IMR-90 (cell line): ENCODE data around the gene BUB1B. TPM values are rescaled to one million over a fixed set of nuclear protein-coding genes. Genes with fewer than 3 reads are reported as not detected.
"Not testable (repeated sequence)": the region's sequence is repeated elsewhere in the genome, so short reads cannot be mapped to it uniquely, and the experiment has no call there.

Experiments
- ATAC-seq: fragments of 200-7000 bp; cut with Tn5 transposase; 2 replicates; pipeline ENCODE4 v1.9.1; 2020; ENCODE audit warnings: low read depth, mild to moderate bottlenecking, moderate library complexity
- BruUV-seq: library from RNA; stranded (reverse); fragments of 400-500 nt; replicated peaks from 2 replicates; lab custom pipeline; 2021; lab: Mats Ljungman, UMichigan
- CTCF ChIA-PET: fragments of 300-600 bp; formaldehyde crosslinking; extraction: SDS; loops from one replicate; lab custom pipeline; 2021; ENCODE audit warnings: antibody characterized with exemption; lab: Yijun Ruan, JAX
- POLR2A ChIA-PET: fragments of 300-600 bp; sonication (Branson Sonifier 250); formaldehyde crosslinking; loops from one replicate; lab custom pipeline; 2022; ENCODE audit warnings: antibody characterized with exemption; ENCODE audit not compliant: unreplicated experiment; lab: Charles Lee
- DNase-seq: peaks from one replicate; pipeline ENCODE4 v3.0.0; 2013
- H2AFZ ChIP-seq: replicated peaks from 2 replicates; pipeline ENCODE3; 2013; ENCODE audit warnings: low read length, mild to moderate bottlenecking; ENCODE audit not compliant: poor library complexity
- H2AK5ac ChIP-seq: 2 replicates; pipeline ENCODE4 v1.6.1; 2013; ENCODE audit warnings: low read depth, low read length, inconsistent platforms
- H2AK9ac ChIP-seq: replicated peaks from 2 replicates; pipeline ENCODE3; 2013; ENCODE audit warnings: mild to moderate bottlenecking, low read depth, low read length, moderate library complexity; ENCODE audit not compliant: poor library complexity
- H2BK120ac ChIP-seq: 2 replicates; pipeline ENCODE4 v1.6.1; 2013; ENCODE audit warnings: low read depth, low read length, inconsistent platforms
- H2BK15ac ChIP-seq: 3 replicates; pipeline ENCODE4 v1.6.1; 2013; ENCODE audit warnings: low read depth, low read length, inconsistent platforms
- H2BK20ac ChIP-seq: 2 replicates; pipeline ENCODE4 v1.6.1; 2013; ENCODE audit warnings: low read depth, mild to moderate bottlenecking, inconsistent platforms, low read length, moderate library complexity
- H2BK5ac ChIP-seq: 2 replicates; pipeline ENCODE4 v1.6.1; 2013; ENCODE audit warnings: mild to moderate bottlenecking, low read depth, low read length, inconsistent platforms; ENCODE audit not compliant: poor library complexity, severe bottlenecking
- H3K14ac ChIP-seq: replicated peaks from 2 replicates; pipeline ENCODE4 v1.6.1; 2013; ENCODE audit warnings: low read depth, low read length, inconsistent platforms
- H3K18ac ChIP-seq: 2 replicates; pipeline ENCODE4 v1.6.1; 2013; ENCODE audit warnings: low read depth, low read length, control low read depth
- H3K23ac ChIP-seq: 2 replicates; pipeline ENCODE4 v1.6.1; 2013; ENCODE audit warnings: low read depth, low read length, inconsistent platforms
- H3K27ac ChIP-seq: 2 replicates; pipeline ENCODE4 v1.5.1; 2013; ENCODE audit warnings: mild to moderate bottlenecking, control low read depth, low read length; ENCODE audit not compliant: insufficient read depth
- H3K27me3 ChIP-seq: 2 replicates; pipeline ENCODE4 v1.6.1; 2013; ENCODE audit warnings: low read length; ENCODE audit not compliant: control insufficient read depth, insufficient read depth
- H3K36me3 ChIP-seq: 2 replicates; pipeline ENCODE4 v1.6.1; 2013; ENCODE audit warnings: low read length, mixed read lengths; ENCODE audit not compliant: control insufficient read depth, insufficient read depth
- H3K4ac ChIP-seq: 2 replicates; pipeline ENCODE4 v1.6.1; 2013; ENCODE audit warnings: low read depth, low read length, inconsistent platforms
- H3K4me1 ChIP-seq: 2 replicates; pipeline ENCODE4 v1.6.1; 2013; ENCODE audit warnings: low read length, mixed read lengths; ENCODE audit not compliant: control insufficient read depth, insufficient read depth
- H3K4me2 ChIP-seq: 2 replicates; pipeline ENCODE4 v1.6.1; 2013; ENCODE audit warnings: low read depth, mild to moderate bottlenecking, control low read depth, low read length, moderate library complexity
- H3K4me3 ChIP-seq: 2 replicates; pipeline ENCODE4 v1.5.1; 2013; ENCODE audit warnings: low read depth, mild to moderate bottlenecking, control low read depth, low read length, moderate library complexity; ENCODE audit not compliant: insufficient read depth
- H3K56ac ChIP-seq: 2 replicates; pipeline ENCODE4 v1.6.1; 2013; ENCODE audit warnings: low read length, inconsistent platforms; ENCODE audit not compliant: insufficient read depth; ENCODE audit errors: extremely low read depth
- H3K79me1 ChIP-seq, 2 experiments: 2 replicates each; pipeline ENCODE4 v1.6.1; 2013; ENCODE audit warnings: low read length in 2 of 2, inconsistent platforms in 1 of 2, low read depth in 1 of 2
- H3K9ac ChIP-seq: 2 replicates; pipeline ENCODE4 v1.6.1; 2013; ENCODE audit warnings: low read depth, low read length, control low read depth
- H3K9me1 ChIP-seq: 2 replicates; pipeline ENCODE4 v1.6.1; 2013; ENCODE audit warnings: low read length, inconsistent platforms; ENCODE audit not compliant: insufficient read depth
- H3K9me3 ChIP-seq: 2 replicates; pipeline ENCODE4 v1.6.1; 2013; ENCODE audit warnings: low read length; ENCODE audit not compliant: control insufficient read depth, insufficient read depth
- H4K20me1 ChIP-seq: 2 replicates; pipeline ENCODE4 v1.6.1; 2013; ENCODE audit warnings: low read length, inconsistent platforms; ENCODE audit not compliant: insufficient read depth
- H4K5ac ChIP-seq: 2 replicates; pipeline ENCODE4 v1.6.1; 2013; ENCODE audit warnings: mild to moderate bottlenecking, low read depth, low read length, control low read depth
- H4K8ac ChIP-seq, 2 experiments: 2 replicates each; pipeline ENCODE4 v1.6.1; 2013; ENCODE audit warnings: low read depth in 2 of 2, low read length in 2 of 2, control low read depth in 1 of 2, inconsistent platforms in 1 of 2
- H4K91ac ChIP-seq: 2 replicates; pipeline ENCODE4 v1.6.1; 2013; ENCODE audit warnings: low read depth, low read length, inconsistent platforms; ENCODE audit not compliant: insufficient read depth
- WGBS, 2 experiments: methylation state at CpG; one replicate each; pipeline versions ENCODE4 v1.1.5 to v1.1.7; 2013; ENCODE audit warnings: missing lambda C conversion rate in 2 of 2; ENCODE audit not compliant: insufficient read length in 1 of 2; ENCODE audit errors: extremely low coverage in 2 of 2; 5-methylcytosine and 5-hydroxymethylcytosine counted together
- dilution Hi-C: fragments of 300-500 bp; cut with HindIII; formaldehyde crosslinking; loops from one replicate; pipeline ENCODE4 v1.14.3; 2018; ENCODE audit warnings: low sequenced_read_pairs; ENCODE audit not compliant: unreplicated experiment
- in situ Hi-C: fragments of 300-500 bp; cut with MboI; formaldehyde crosslinking; loops from 3 replicates; pipeline ENCODE4 v1.14.3; 2019; ENCODE audit warnings: low sequenced_read_pairs, inconsistent platforms, mixed read lengths
- intact Hi-C: fragments of 100-400 bp; cut with micrococcal nuclease; formaldehyde crosslinking; loops from 2 replicates; pipeline ENCODE4 v1.10.0; 2022
- polyA plus RNA-seq, 3 experiments: library from polyadenylated mRNA; depleted of rRNA; stranded (reverse); fragments of >200 nt; gene quantifications; 2 replicates each; pipeline ENCODE4 v1.2.3, GENCODE V29; 2012; ENCODE audit warnings: low replicate concordance in 1 of 3
- total RNA-seq: library from RNA; depleted of rRNA; stranded (reverse); fragments of >200 nt; gene quantifications from 2 replicates; pipeline ENCODE4 v1.2.3, GENCODE V29; 2012

BUB1B gene
- total and polyA plus RNA-seq, 2 of the 4 experiments (the other 2 are of a cell fraction) = 15.6 to 24.7 TPM

- DNase-seq, H2AFZ ChIP-seq, dilution Hi-C loops, BruUV-seq, H3K36me3 ChIP-seq, H4K20me1 ChIP-seq, H3K9me3 ChIP-seq, H2BK5ac ChIP-seq, H2BK20ac ChIP-seq, H2AK5ac ChIP-seq, H3K4me3 ChIP-seq, H2AK9ac ChIP-seq, ATAC-seq, POLR2A ChIA-PET, H3K4me2 ChIP-seq, H2BK120ac ChIP-seq, H4K91ac ChIP-seq, intact Hi-C loops, H3K4me1 ChIP-seq, H4K5ac ChIP-seq, H3K27ac ChIP-seq, H2BK15ac ChIP-seq, H4K8ac ChIP-seq, H3K14ac ChIP-seq, H3K18ac ChIP-seq, in situ Hi-C loops, H3K79me1 ChIP-seq, H3K9me1 ChIP-seq, H3K56ac ChIP-seq, H3K23ac ChIP-seq, H3K4ac ChIP-seq, CTCF ChIA-PET, H3K9ac ChIP-seq: not testable (repeated sequence)
- H3K27me3 ChIP-seq = peaks cover 17% of the 10 kb centered on the region
- WGBS, 2 experiments = no CpG with 5 or more reads among the region's 3 CpGs
Measured at GRCh38 chr15:40124333-40124732, 36.5 kb upstream of the BUB1B start.

DNA sequence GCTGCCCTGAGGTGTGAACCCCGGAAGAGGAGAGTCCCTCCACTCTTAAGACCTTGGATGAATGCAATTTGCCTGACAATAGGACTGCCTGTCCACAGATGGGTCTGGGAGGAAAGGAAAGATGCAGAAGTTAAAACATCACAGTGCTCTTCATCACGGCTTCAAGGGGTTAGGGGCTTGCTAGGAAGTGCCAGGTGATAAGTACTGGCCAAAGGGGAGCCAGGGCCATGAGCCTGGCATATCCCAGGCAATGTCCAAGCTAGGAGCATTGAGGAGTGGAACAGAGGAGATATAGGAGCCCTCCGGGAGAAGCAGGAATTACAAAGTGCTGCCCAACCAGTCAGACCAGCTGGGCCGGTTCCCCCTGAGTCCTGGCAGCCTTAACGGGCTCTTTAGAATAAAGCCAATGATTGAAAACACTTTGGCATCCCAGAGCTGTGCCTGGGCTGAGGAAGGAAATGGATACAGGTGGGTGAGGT, 36.0 kb upstream of the BUB1B start:
- H4K91ac ChIP-seq, dilution Hi-C loops, in situ Hi-C loops, H3K18ac ChIP-seq, H3K4me2 ChIP-seq, H2AFZ ChIP-seq, H3K9me3 ChIP-seq, H2AK9ac ChIP-seq, H3K79me1 ChIP-seq, H3K27ac ChIP-seq, POLR2A ChIA-PET, H3K4me1 ChIP-seq, H2BK5ac ChIP-seq, BruUV-seq, H3K56ac ChIP-seq, H2BK120ac ChIP-seq, H3K4me3 ChIP-seq, CTCF ChIA-PET, H2AK5ac ChIP-seq, H3K36me3 ChIP-seq, intact Hi-C loops, H4K5ac ChIP-seq, H3K4ac ChIP-seq, H3K23ac ChIP-seq, H3K9me1 ChIP-seq, H4K20me1 ChIP-seq, H4K8ac ChIP-seq, H3K14ac ChIP-seq, H2BK20ac ChIP-seq, H3K9ac ChIP-seq, ATAC-seq, DNase-seq, H2BK15ac ChIP-seq: not testable (repeated sequence)
- whole genome bisulfite sequencing, 2 experiments = no CpG with 5 or more reads among the region's 5 CpGs
- H3K27me3 ChIP-seq = peaks cover 17% of the 10 kb centered on the region
